ENCODE measurements around the gene SLC27A2.

GRCh38 chr15:50261981-50262380, 80.0 kb downstream of the SLC27A2 start:
- TF ChIP-seq EZH2phosphoT487 (IDR thresholded peaks at IDR 0.05; ENCODE audit: insufficient read depth, low read depth) (no peak), EZH2 (IDR thresholded peaks at IDR 0.05; ENCODE audit: insufficient read depth, poor library complexity, severe bottlenecking) (no peak)
